ENCODE data around the gene HDAC7.

HDAC7 gene

GRCh38 chr12:47819896-47820630, at the start of gene HDAC7:
Gene HDAC7, minus strand, starts transcription at chr12:47819903. Its CDS starts 118 bp downstream, at chr12:47819785.
- DNase-seq (ENCODE audit: low spot score), result peak; percentile 89

- no peak for DNase-seq (ENCODE audit: low spot score)
Observed at GRCh38 chr12:47868552-47869031, 48.9 kb upstream of the HDAC7 start.

- DNase-seq (ENCODE audit: low spot score), result no peak
Observed at GRCh38 chr12:47868041-47868440, 48.3 kb upstream of the HDAC7 start.

GRCh38 chr12:47867495-47867941, 47.8 kb upstream of the HDAC7 start:
- DNase-seq (ENCODE audit: low spot score), result peak; percentile 88

GRCh38 chr12:47864646-47865235, 45.0 kb upstream of the HDAC7 start:
- DNase-seq (ENCODE audit: low spot score), result no peak

- no peak for DNase-seq (ENCODE audit: low spot score)
Observed at GRCh38 chr12:47863985-47864384, 44.3 kb upstream of the HDAC7 start.

- DNase-seq (ENCODE audit: low spot score), result no peak
Observed at GRCh38 chr12:47863467-47863866, 43.8 kb upstream of the HDAC7 start.

- no peak for DNase-seq (ENCODE audit: low spot score)
Observed at GRCh38 chr12:47862881-47863280, 43.2 kb upstream of the HDAC7 start.

GRCh38 chr12:47862167-47862750, 42.6 kb upstream of the HDAC7 start:
- DNase-seq (ENCODE audit: low spot score), result no peak

- DNase-seq (ENCODE audit: low spot score), result no peak
Observed at GRCh38 chr12:47860873-47861272, 41.2 kb upstream of the HDAC7 start.

GRCh38 chr12:47860279-47860841, 40.7 kb upstream of the HDAC7 start:
- no peak for DNase-seq (ENCODE audit: low spot score)

- no peak for DNase-seq (ENCODE audit: low spot score)
Observed at GRCh38 chr12:47858511-47859266, 39.0 kb upstream of the HDAC7 start.

- no peak for DNase-seq (ENCODE audit: low spot score)
Observed at GRCh38 chr12:47856721-47857575, 37.2 kb upstream of the HDAC7 start.

- DNase-seq (ENCODE audit: low spot score), result no peak
Observed at GRCh38 chr12:47856094-47856493, 36.4 kb upstream of the HDAC7 start.

GRCh38 chr12:47855502-47855901, 35.8 kb upstream of the HDAC7 start:
- DNase-seq (ENCODE audit: low spot score), result no peak

GRCh38 chr12:47854531-47854930, 34.8 kb upstream of the HDAC7 start:
- DNase-seq (ENCODE audit: low spot score), result no peak

- DNase-seq (ENCODE audit: low spot score), result no peak
Observed at GRCh38 chr12:47852096-47852571, 32.4 kb upstream of the HDAC7 start.

- no peak for DNase-seq (ENCODE audit: low spot score)
Observed at GRCh38 chr12:47851303-47851952, 31.7 kb upstream of the HDAC7 start.

GRCh38 chr12:47850153-47851084, 30.7 kb upstream of the HDAC7 start:
- no peak for DNase-seq (ENCODE audit: low spot score)
